HG03097 (cell line): ENCODE measurements around the gene ECEL1.

Source experiments
- ATAC-seq: cut with Tn5 transposase; IDR thresholded peaks from one replicate; pipeline ENCODE4 v1.9.1; 2021; ENCODE audit not compliant: unreplicated experiment, low FRiP score

The ECEL1 gene

GRCh38 chr2:232501331-232501771, 13.7 kb upstream of the ECEL1 start:
- no peak for ATAC-seq

- ATAC-seq, result no peak
These were observed 10.8 kb upstream of the ECEL1 start for GRCh38 chr2:232498452-232498851.

GRCh38 chr2:232497348-232497747, 9.7 kb upstream of the ECEL1 start:
- no peak for ATAC-seq

- no peak for ATAC-seq
These were observed 9.1 kb upstream of the ECEL1 start for GRCh38 chr2:232496501-232497270.

GRCh38 chr2:232495292-232495691, 7.7 kb upstream of the ECEL1 start:
- ATAC-seq, result no peak

GRCh38 chr2:232494542-232494941, 6.9 kb upstream of the ECEL1 start:
- ATAC-seq, result no peak

- no peak for ATAC-seq
These were observed 6.3 kb upstream of the ECEL1 start for GRCh38 chr2:232493701-232494474.

GRCh38 chr2:232492963-232493700, 5.5 kb upstream of the ECEL1 start:
- ATAC-seq, result no peak

GRCh38 chr2:232492236-232492848, 4.7 kb upstream of the ECEL1 start:
- ATAC-seq, result no peak

GRCh38 chr2:232491139-232491780, 3.6 kb upstream of the ECEL1 start:
- no peak for ATAC-seq

- no peak for ATAC-seq
These were observed 2.8 kb upstream of the ECEL1 start for GRCh38 chr2:232490221-232491138.

GRCh38 chr2:232489516-232490220, 2.0 kb upstream of the ECEL1 start:
- ATAC-seq, result no peak

GRCh38 chr2:232488721-232489300, 1.2 kb upstream of the ECEL1 start:
- no peak for ATAC-seq

GRCh38 chr2:232488097-232488711, 570 bp upstream of the ECEL1 start:
- no peak for ATAC-seq

GRCh38 chr2:232486558-232487384, 863 bp downstream of the ECEL1 start:
- no peak for ATAC-seq

- ATAC-seq, result no peak
These were observed 1.7 kb downstream of the ECEL1 start for GRCh38 chr2:232485757-232486557.
